AG09309 (cell line): Measurements from ENCODE around the gene SLX9.

ENCODE experiments used
- DNase-seq: peaks from one replicate; pipeline ENCODE4 v3.0.0-alpha.2; 2010; ENCODE audit warnings: low read depth
- H3K4me3 ChIP-seq: 2 replicates; pipeline ENCODE4 v1.5.1; 2011; ENCODE audit warnings: mild to moderate bottlenecking, low read depth, low read length, moderate library complexity; ENCODE audit not compliant: control insufficient read depth
- CTCF ChIP-seq: IDR thresholded peaks from 2 replicates; pipeline ENCODE4 v1.5.1; 2011; ENCODE audit warnings: mild to moderate bottlenecking, low read depth, low read length, inconsistent platforms; ENCODE audit not compliant: insufficient read depth, control insufficient read depth; ENCODE audit errors: missing control alignments

Gene SLX9

GRCh38 chr21:44940116-44940631 lies 345 bp downstream of the SLX9 start:
- peak overlapping the region; percentile 95 for H3K4me3 ChIP-seq
- no peak for DNase-seq
- TF ChIP-seq CTCF = no peak

- TF ChIP-seq CTCF = no peak
- H3K4me3 ChIP-seq = no peak overlapping the region
Observed at GRCh38 chr21:44941567-44941966, 1.7 kb downstream of the SLX9 start.

GRCh38 chr21:44942566-44942965 lies 2.7 kb downstream of the SLX9 start:
- no peak overlapping the region for H3K4me3 ChIP-seq
- TF ChIP-seq CTCF = no peak
- DNase-seq = no peak

More at GRCh38 chr21:44941567-44941966, 1.7 kb downstream of the SLX9 start:
- DNase-seq = no peak

GRCh38 chr21:44943005-44943685 lies 3.3 kb downstream of the SLX9 start:
- no peak overlapping the region for H3K4me3 ChIP-seq

GRCh38 chr21:44943686-44944550 lies 4.1 kb downstream of the SLX9 start:
- no peak for DNase-seq
- no peak overlapping the region for H3K4me3 ChIP-seq
- no peak for TF ChIP-seq CTCF

More at GRCh38 chr21:44943005-44943685, 3.3 kb downstream of the SLX9 start:
- TF ChIP-seq CTCF = no peak
- DNase-seq = no peak

- no peak for DNase-seq
- TF ChIP-seq CTCF = no peak
- no peak overlapping the region for H3K4me3 ChIP-seq
Observed at GRCh38 chr21:44944596-44944995, 4.8 kb downstream of the SLX9 start.
